ENCODE results near the gene PRKAA1.

Gene PRKAA1

GRCh38 chr5:40834391-40834848 is 36.2 kb upstream of the PRKAA1 start:
- H3K9me3 ChIP-seq (replicated peaks in 1 of 2; ENCODE audit: control insufficient read depth in 2 of 2, insufficient read depth in 1 of 2, low read depth in 1 of 2, low read length in 2 of 2): peaks cover 0 to 1% of the 10 kb centered on the region in 2 donors
- H3K36me3 ChIP-seq (replicated peaks in 1 of 2; ENCODE audit: control insufficient read depth in 2 of 2, insufficient read depth in 2 of 2, low read length in 2 of 2): peaks cover 33 to 51% of the 10 kb centered on the region in 2 donors
- H2BK12ac ChIP-seq (ENCODE audit: low read length): no peak overlapping the region
- no peak overlapping the region for H2BK15ac ChIP-seq (ENCODE audit: low read length)
- H3K79me1 ChIP-seq (ENCODE audit: low read depth, low read length): no peaks in the 10 kb centered on the region
- no peak for DNase-seq (ENCODE audit: low spot score)
- peak overlapping the region; percentile 84 for H3K27ac ChIP-seq (replicated peaks; ENCODE audit: low read length)
- H3K18ac ChIP-seq (ENCODE audit: low read length): no peak overlapping the region
- H4K91ac ChIP-seq (ENCODE audit: low read depth, low read length, poor library complexity): no peak overlapping the region
- peak overlapping the region; percentile 62 for H2AFZ ChIP-seq (ENCODE audit: low read length)
- H2BK5ac ChIP-seq (ENCODE audit: low read length): no peak overlapping the region
- WGBS, 2 donors (ENCODE audit: extremely low coverage in 2 of 2, insufficient read length in 2 of 2, insufficient replicate concordance in 1 of 2): no CpG with 5 or more reads among the region's 21 CpGs
- peaks cover 8 to 9% of the 10 kb centered on the region in 2 donors for H3K4me1 ChIP-seq (ENCODE audit: control insufficient read depth in 2 of 2, insufficient read depth in 1 of 2, low read depth in 1 of 2, low read length in 2 of 2)
- no peak overlapping the region for H3K4ac ChIP-seq (ENCODE audit: low read length)
- H2AK5ac ChIP-seq (ENCODE audit: low read depth, low read length): no peak overlapping the region
- H3K14ac ChIP-seq (ENCODE audit: low read length): no peak overlapping the region
- H3K9ac ChIP-seq (ENCODE audit: low read depth, low read length, poor library complexity): peak overlapping the region; percentile 87
- H3K27me3 ChIP-seq (ENCODE audit: control insufficient read depth in 3 of 3, insufficient read depth in 3 of 3, low read depth in 1 of 3, low read length in 3 of 3): no peaks in the 10 kb centered on the region
- H3K4me2 ChIP-seq (ENCODE audit: insufficient read depth, low read length, poor library complexity, severe bottlenecking): peak overlapping the region; percentile 59
- no peak overlapping the region for H3K23ac ChIP-seq (ENCODE audit: low read depth, low read length, poor library complexity)
- peak overlapping the region; percentile 87 to 95 for H3K4me3 ChIP-seq (ENCODE audit: low read length in 2 of 2)
- H4K8ac ChIP-seq (ENCODE audit: low read depth, low read length): no peak overlapping the region
- H2BK120ac ChIP-seq (ENCODE audit: low read depth, low read length): no peak overlapping the region

GRCh38 chr5:40833712-40834229 is 35.6 kb upstream of the PRKAA1 start:
- Histone ChIP-seq H3K36me3 (replicated peaks in 1 of 2; ENCODE audit: control insufficient read depth in 2 of 2, insufficient read depth in 2 of 2, low read length in 2 of 2) (peaks cover 38 to 58% of the 10 kb centered on the region in 2 donors), H3K79me1 (ENCODE audit: low read depth, low read length) (no peaks in the 10 kb centered on the region), H3K4ac (ENCODE audit: low read length) (no peak overlapping the region), H3K9me3 (replicated peaks in 1 of 2; ENCODE audit: control insufficient read depth in 2 of 2, insufficient read depth in 1 of 2, low read depth in 1 of 2, low read length in 2 of 2) (peaks cover 0 to 1% of the 10 kb centered on the region in 2 donors), H3K18ac (ENCODE audit: low read length) (no peak overlapping the region), H2BK12ac (ENCODE audit: low read length) (no peak overlapping the region), H3K14ac (ENCODE audit: low read length) (no peak overlapping the region), H3K4me3 (ENCODE audit: low read length in 2 of 2) (peak overlapping the region; percentile 87 to 95), H3K27ac (replicated peaks; ENCODE audit: low read length) (no peak overlapping the region), H3K23ac (ENCODE audit: low read depth, low read length, poor library complexity) (no peak overlapping the region), H3K4me2 (ENCODE audit: insufficient read depth, low read length, poor library complexity, severe bottlenecking) (peak overlapping the region; percentile 59), H4K91ac (ENCODE audit: low read depth, low read length, poor library complexity) (no peak overlapping the region), H3K27me3 (ENCODE audit: control insufficient read depth in 3 of 3, insufficient read depth in 3 of 3, low read depth in 1 of 3, low read length in 3 of 3) (no peaks in the 10 kb centered on the region), H2AFZ (ENCODE audit: low read length) (no peak overlapping the region), H2BK120ac (ENCODE audit: low read depth, low read length) (no peak overlapping the region), H2BK15ac (ENCODE audit: low read length) (no peak overlapping the region), H3K4me1 (ENCODE audit: control insufficient read depth in 2 of 2, insufficient read depth in 1 of 2, low read depth in 1 of 2, low read length in 2 of 2) (peaks cover 8 to 9% of the 10 kb centered on the region in 2 donors), H4K8ac (ENCODE audit: low read depth, low read length) (no peak overlapping the region), H3K9ac (ENCODE audit: low read depth, low read length, poor library complexity) (no peak overlapping the region), H2AK5ac (ENCODE audit: low read depth, low read length) (no peak overlapping the region), H2BK5ac (ENCODE audit: low read length) (no peak overlapping the region)
- no peak for DNase-seq (ENCODE audit: low spot score)
- no CpG with 5 or more reads among the region's 13 CpGs for WGBS, 2 donors (ENCODE audit: extremely low coverage in 2 of 2, insufficient read length in 2 of 2, insufficient replicate concordance in 1 of 2)

DNA sequence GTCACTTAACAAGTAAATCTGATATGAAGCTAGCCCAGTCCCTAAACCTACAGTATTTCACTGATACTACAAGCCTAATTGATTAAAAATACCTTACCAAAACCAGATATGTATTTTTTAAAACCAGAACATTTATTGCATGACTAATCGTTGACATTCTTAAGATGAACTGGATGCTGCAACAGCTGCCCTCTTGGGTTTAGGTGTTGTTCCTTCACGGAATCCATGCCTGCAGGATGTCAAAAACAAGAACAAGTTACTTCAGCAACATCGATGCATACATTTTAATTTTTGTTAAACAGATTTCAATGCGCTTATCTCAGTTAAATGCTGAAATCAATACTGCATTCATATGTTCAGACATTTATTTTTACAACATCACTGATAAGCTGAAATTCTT is 34.2 kb upstream of the PRKAA1 start:
- Histone ChIP-seq H2AK5ac (ENCODE audit: low read depth, low read length) (no peak overlapping the region), H3K4me3 (ENCODE audit: low read length in 2 of 2) (no peak overlapping the region), H4K91ac (ENCODE audit: low read depth, low read length, poor library complexity) (no peak overlapping the region), H2BK15ac (ENCODE audit: low read length) (no peak overlapping the region), H3K14ac (ENCODE audit: low read length) (no peak overlapping the region), H2AFZ (ENCODE audit: low read length) (no peak overlapping the region), H3K36me3 (replicated peaks in 1 of 2; ENCODE audit: control insufficient read depth in 2 of 2, insufficient read depth in 2 of 2, low read length in 2 of 2) (peaks cover 49 to 72% of the 10 kb centered on the region in 2 donors), H3K4me1 (ENCODE audit: control insufficient read depth in 2 of 2, insufficient read depth in 1 of 2, low read depth in 1 of 2, low read length in 2 of 2) (peaks cover 8 to 9% of the 10 kb centered on the region in 2 donors), H2BK120ac (ENCODE audit: low read depth, low read length) (no peak overlapping the region), H3K4me2 (ENCODE audit: insufficient read depth, low read length, poor library complexity, severe bottlenecking) (no peak overlapping the region), H2BK5ac (ENCODE audit: low read length) (no peak overlapping the region), H4K8ac (ENCODE audit: low read depth, low read length) (no peak overlapping the region), H3K27me3 (ENCODE audit: control insufficient read depth in 3 of 3, insufficient read depth in 3 of 3, low read depth in 1 of 3, low read length in 3 of 3) (no peaks in the 10 kb centered on the region), H3K4ac (ENCODE audit: low read length) (no peak overlapping the region), H3K23ac (ENCODE audit: low read depth, low read length, poor library complexity) (no peak overlapping the region), H3K27ac (replicated peaks; ENCODE audit: low read length) (no peak overlapping the region), H3K9me3 (replicated peaks in 1 of 2; ENCODE audit: control insufficient read depth in 2 of 2, insufficient read depth in 1 of 2, low read depth in 1 of 2, low read length in 2 of 2) (peaks cover 0 to 1% of the 10 kb centered on the region in 2 donors), H2BK12ac (ENCODE audit: low read length) (no peak overlapping the region), H3K18ac (ENCODE audit: low read length) (no peak overlapping the region), H3K9ac (ENCODE audit: low read depth, low read length, poor library complexity) (no peak overlapping the region), H3K79me1 (ENCODE audit: low read depth, low read length) (no peaks in the 10 kb centered on the region)
- WGBS, 2 donors (ENCODE audit: extremely low coverage in 2 of 2, insufficient read length in 2 of 2, insufficient replicate concordance in 1 of 2): no CpG with 5 or more reads among the region's 4 CpGs
- DNase-seq (ENCODE audit: low spot score): no peak

DNA sequence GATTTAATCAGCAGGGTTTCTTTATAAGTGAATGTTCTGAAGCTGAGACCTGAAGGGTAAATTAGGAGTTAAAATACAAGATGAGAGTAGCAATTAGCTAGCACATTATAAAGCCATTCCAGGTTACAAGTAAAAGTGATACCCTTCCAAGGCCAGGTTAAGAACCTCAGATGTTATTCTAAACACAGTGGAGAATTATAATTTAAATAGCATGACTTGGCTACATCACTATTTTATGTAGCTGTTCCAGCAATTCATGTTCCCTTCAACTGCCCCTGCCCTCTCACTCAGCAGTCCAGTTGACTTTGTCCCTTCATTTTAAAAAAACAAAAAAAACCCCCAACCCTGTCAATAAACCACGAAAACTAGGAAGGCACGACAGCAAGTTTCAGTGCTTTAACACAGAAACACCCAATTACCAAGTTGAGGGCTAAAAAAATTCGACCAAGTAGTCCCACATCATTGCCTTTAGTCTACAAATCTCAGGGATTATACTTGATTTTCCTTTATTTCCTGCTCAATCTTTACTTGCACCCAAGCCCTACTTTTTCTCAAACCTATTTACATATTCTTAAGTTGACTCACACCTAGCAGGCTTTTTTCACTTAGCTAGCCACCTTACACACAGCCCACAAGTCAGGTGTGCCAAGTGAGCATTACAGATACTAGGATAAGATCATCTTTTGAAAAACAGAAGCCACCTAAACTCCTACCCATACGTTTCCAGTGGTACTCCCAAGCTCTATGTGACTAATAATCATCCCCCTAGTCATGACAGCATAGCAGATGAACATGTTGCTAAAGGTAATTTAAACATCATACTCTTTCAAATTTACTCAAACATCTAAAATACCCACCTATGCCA is 33.4 kb upstream of the PRKAA1 start:
- no peak overlapping the region for H3K4me3 ChIP-seq (ENCODE audit: low read length in 2 of 2)
- no peak overlapping the region for H3K27ac ChIP-seq (replicated peaks; ENCODE audit: low read length)
- H3K18ac ChIP-seq (ENCODE audit: low read length): no peak overlapping the region
- H3K4ac ChIP-seq (ENCODE audit: low read length): no peak overlapping the region
- no peaks in the 10 kb centered on the region for H3K79me1 ChIP-seq (ENCODE audit: low read depth, low read length)
- H3K23ac ChIP-seq (ENCODE audit: low read depth, low read length, poor library complexity): no peak overlapping the region
- H2BK120ac ChIP-seq (ENCODE audit: low read depth, low read length): no peak overlapping the region
- H3K4me2 ChIP-seq (ENCODE audit: insufficient read depth, low read length, poor library complexity, severe bottlenecking): no peak overlapping the region
- H3K4me1 ChIP-seq (ENCODE audit: control insufficient read depth in 2 of 2, insufficient read depth in 1 of 2, low read depth in 1 of 2, low read length in 2 of 2): peaks cover 8 to 9% of the 10 kb centered on the region in 2 donors
- H3K36me3 ChIP-seq (replicated peaks in 1 of 2; ENCODE audit: control insufficient read depth in 2 of 2, insufficient read depth in 2 of 2, low read length in 2 of 2): peaks cover 55 to 79% of the 10 kb centered on the region in 2 donors
- no peak overlapping the region for H2BK12ac ChIP-seq (ENCODE audit: low read length)
- no peak overlapping the region for H2AFZ ChIP-seq (ENCODE audit: low read length)
- no peaks in the 10 kb centered on the region for H3K27me3 ChIP-seq (ENCODE audit: control insufficient read depth in 3 of 3, insufficient read depth in 3 of 3, low read depth in 1 of 3, low read length in 3 of 3)
- WGBS, 2 donors (ENCODE audit: extremely low coverage in 2 of 2, insufficient read length in 2 of 2, insufficient replicate concordance in 1 of 2): no CpG with 5 or more reads among the region's 4 CpGs
- DNase-seq (ENCODE audit: low spot score): no peak
- H4K8ac ChIP-seq (ENCODE audit: low read depth, low read length): no peak overlapping the region
- H3K9ac ChIP-seq (ENCODE audit: low read depth, low read length, poor library complexity): no peak overlapping the region
- H3K9me3 ChIP-seq (replicated peaks in 1 of 2; ENCODE audit: control insufficient read depth in 2 of 2, insufficient read depth in 1 of 2, low read depth in 1 of 2, low read length in 2 of 2): peaks cover 0 to 1% of the 10 kb centered on the region in 2 donors
- H2AK5ac ChIP-seq (ENCODE audit: low read depth, low read length): no peak overlapping the region
- H2BK5ac ChIP-seq (ENCODE audit: low read length): no peak overlapping the region
- H2BK15ac ChIP-seq (ENCODE audit: low read length): no peak overlapping the region
- H3K14ac ChIP-seq (ENCODE audit: low read length): no peak overlapping the region
- no peak overlapping the region for H4K91ac ChIP-seq (ENCODE audit: low read depth, low read length, poor library complexity)

Data from neuronal stem cell (in vitro differentiated cells).